IPS-NIHi11 (cell line): ENCODE data around the gene PMIS2.

Experiments used
- DNase-seq: peaks from one replicate; pipeline ENCODE4 v3.0.0; 2012; ENCODE audit warnings: mixed read lengths, low spot score

PMIS2 gene

DNA sequence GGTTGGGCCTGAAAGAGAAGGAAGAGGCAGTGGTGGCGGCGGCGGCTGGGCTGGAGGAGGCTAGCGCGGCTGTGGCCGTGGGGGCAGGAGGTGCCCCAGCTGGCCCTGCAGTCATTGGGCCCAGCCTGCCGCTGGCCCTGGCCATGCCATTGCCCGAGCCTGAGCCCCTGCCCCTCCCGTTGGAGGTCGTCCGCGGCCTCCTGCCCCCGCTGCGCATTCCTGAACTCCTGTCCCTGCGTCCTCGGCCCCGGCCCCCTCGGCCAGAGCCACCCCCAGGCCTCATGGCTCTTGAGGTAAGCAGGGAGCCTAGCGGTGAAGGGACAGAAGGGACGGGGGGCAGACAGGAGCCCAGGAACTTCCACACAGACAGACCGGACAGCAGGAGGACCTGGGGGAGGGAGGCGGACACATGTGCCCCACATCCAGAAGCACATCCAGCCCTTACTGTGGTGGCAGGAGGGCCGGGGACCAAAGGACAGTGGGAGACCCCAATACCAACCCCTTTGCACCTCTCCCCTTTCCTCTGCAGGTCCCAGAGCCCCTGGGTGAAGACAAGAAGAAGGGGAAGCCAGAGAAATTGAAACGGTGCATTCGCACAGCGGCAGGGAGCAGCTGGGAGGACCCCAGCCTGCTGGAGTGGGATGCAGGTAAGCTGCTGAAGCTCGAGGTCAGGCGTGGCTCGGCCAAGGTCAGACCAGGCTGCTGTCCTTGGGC, 47.9 kb downstream of the PMIS2 start:
- no peak for DNase-seq

DNA sequence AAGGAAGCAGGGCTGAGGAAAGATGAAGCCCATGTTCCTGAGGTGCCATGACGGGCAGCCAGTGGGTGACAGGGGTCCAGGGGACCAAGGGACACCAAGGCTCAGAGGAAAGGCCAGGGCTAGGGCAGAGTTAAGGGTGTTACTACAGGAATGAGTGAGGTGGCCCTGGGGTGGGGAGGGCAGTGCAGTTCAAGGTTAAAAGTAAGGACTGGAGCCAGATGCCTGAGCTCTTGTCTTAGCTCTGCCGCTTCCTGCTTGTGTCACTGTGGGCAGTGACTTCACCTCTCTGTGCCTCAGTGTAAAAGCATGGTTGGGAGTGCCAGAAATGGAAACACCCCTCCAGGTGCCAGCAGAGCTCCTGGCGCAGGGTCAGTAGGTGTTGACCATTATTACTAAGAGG, 50.7 kb downstream of the PMIS2 start:
- DNase-seq = no peak
